ENCODE data around the gene RAPGEFL1.

DNA sequence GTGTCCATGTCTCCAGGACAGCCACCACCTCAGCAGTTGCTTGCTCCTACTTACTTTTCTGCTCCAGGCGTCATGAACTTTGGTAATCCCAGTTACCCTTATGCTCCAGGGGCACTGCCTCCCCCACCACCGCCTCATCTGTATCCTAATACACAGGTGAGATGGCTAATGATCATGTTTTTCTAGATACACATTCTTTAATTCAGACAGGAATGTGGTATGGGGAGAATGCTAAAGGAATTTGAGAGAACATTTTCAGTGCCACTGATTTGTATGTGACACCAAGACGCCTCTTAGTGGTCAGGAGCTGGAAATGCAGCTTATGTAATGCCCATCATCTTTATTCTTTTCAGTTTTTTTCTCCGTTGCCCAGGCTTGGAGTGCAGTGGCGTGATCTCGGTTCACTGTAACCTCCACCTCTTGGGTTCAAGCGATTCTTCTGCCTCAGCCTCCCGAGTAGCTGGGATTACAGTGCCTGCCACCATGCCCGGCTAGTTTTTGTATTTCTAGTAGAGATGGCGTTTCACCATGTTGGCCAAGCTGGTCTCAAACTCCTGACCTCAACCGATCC is 8.9 kb upstream of the RAPGEFL1 start:
- TF ChIP-seq, protein P1, sequence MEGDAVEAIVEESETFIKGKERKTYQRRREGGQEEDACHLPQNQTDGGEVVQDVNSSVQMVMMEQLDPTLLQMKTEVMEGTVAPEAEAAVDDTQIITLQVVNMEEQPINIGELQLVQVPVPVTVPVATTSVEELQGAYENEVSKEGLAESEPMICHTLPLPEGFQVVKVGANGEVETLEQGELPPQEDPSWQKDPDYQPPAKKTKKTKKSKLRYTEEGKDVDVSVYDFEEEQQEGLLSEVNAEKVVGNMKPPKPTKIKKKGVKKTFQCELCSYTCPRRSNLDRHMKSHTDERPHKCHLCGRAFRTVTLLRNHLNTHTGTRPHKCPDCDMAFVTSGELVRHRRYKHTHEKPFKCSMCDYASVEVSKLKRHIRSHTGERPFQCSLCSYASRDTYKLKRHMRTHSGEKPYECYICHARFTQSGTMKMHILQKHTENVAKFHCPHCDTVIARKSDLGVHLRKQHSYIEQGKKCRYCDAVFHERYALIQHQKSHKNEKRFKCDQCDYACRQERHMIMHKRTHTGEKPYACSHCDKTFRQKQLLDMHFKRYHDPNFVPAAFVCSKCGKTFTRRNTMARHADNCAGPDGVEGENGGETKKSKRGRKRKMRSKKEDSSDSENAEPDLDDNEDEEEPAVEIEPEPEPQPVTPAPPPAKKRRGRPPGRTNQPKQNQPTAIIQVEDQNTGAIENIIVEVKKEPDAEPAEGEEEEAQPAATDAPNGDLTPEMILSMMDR (IDR thresholded peaks at IDR 0.05), result peak; percentile 71 to 92 (median 83)
- TF ChIP-seq POLR2A (IDR thresholded peaks at IDR 0.05), result no peak
